Hematopoietic multipotent progenitor cell treated with erythropoietin and hydrocortisone succinate and interleukin-3 and kit ligand, for 6 days (in vitro differentiated cells): ENCODE measurements around the gene NEURL4.
A peak's percentile ranks its signal among the peaks of the same experiment; 100 is the strongest.

Experiments
- DNase-seq: peaks from one replicate; pipeline ENCODE4 v3.0.0-alpha.2; 2015

NEURL4 gene

DNA sequence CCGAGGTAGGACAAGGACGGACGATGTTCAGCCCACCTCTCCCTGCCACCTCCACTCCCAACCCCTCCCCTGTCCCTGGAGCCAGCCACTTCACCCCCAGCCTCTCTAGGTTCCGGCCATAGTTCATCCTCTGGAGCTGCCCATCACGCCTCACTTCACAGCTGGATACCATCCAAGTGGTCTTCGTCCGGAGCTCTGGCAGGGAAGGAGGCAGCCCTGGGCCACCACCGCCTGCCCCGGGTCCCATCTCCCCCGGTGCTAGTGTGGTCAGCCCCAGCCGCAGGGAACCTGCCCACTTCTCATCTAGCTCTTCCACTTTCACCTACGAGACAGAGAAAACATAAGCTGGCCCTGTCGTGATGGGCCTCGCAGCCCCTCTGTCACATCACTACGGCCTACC, 7.7 kb downstream of the NEURL4 start:
- no peak for DNase-seq

DNA sequence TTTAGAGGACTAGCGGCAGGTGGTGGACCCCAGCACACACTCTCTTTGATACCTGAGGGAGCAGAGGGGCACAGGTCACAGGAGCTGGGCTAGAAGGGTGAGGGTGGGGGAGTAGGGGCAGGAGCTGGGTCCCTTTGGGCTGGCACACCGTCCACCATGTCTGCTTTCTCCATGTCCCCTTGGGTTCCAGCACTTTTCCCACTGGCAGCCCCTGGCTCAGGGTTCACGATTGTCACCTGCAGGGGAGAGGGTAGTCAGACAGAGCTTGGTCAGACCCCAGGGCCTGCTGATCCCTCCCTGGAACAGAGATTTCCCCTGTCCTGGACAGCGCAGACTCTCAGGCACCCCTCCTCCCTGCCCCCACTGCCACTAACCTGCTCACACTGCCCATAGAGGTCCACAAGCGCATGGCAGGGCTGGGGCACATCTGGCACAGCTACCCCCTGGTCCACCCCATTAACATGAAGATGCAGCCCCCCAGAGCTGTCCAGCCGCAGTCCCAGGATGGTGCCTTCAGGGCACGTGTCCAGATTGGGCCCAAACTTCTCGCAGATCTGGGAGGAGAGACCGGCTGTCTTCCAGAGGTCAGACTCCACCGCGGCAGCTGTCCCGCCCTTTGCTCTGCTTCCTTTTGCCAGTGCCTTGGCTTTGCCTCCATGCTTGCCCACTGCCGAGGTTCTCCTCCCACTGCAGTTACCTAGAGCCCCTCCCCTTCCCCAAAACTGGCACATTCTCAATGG, 10.8 kb downstream of the NEURL4 start:
- DNase-seq = no peak

DNA sequence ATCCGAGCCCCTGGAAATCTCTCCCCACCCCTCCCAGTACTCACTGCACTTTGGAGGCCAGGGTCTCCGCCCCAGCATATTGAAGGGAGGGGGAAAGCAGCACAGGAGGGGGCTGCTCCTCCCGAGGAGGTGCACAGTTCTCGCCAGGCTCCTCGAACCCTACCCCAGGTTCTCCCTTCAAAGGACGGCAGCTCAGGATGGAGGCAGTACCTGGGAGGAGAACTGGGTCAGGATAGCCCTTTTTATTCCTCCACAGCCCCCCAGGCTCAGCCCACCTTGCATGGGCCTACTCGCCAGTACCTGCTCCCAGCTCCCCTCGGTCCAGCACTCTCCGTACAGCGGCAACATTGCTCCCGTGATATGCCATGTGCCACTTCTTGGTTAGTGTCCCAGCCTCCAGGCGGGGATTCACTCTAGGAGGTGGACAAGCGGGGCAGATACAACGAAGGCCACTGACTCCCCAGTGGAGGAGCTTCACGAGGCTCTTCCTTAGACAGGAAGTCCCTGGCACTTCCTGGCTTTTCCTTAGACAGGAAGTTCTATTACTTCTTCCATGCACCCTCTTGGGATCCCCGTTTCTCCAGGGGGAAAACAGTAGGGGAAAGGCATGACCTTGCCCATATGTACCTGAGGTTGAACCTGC, 11.9 kb downstream of the NEURL4 start:
- DNase-seq = no peak

GRCh38 chr17:7315570-7316235, 13.4 kb downstream of the NEURL4 start:
- DNase-seq = peak; percentile 15

GRCh38 chr17:7314719-7315569, 14.2 kb downstream of the NEURL4 start, which contains the start of gene GPS2:
Gene GPS2 (minus strand): TSS chr17:7315360. CDS start chr17:7315052, 308 bp downstream.
- peak; percentile 94 for DNase-seq

DNA sequence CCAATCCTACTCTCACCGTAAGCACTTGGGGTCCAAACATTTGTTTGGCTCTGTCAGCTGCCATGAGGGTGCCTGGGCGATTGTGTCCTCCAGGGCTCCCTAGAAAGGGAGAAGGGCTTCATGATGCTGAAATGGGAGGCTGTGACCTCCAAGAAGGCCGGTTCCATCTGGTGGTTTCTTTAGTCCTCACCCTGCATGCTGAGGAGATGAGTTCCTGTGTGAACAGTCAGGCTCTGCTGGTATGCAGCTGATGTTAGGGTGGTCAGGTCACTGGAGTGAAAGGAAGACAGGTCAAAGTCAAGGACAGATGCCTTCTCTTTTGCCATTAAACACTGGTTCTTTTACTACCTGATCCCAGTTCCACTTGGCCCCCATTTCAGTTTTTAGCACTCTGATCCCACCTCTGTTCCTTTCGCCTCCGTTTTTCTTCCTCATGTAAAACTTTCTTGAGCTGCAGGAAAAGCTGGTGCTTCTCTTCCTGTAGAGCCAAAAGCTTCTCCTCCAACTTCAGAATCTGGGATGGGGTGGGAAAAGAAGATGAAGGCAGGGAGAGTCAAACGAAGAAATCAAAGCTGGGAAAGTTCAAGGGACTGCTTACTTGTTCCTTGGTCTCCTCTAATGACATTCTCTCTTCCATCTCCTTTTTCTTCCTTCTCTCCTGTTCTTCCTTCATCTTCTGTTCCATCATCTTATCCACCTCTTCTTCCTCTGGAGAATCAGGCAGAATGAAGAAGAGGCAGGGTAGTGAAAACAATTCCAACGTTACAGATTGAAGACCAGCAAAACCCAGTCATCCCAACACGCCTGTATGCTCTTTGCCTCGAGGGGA, 15.0 kb downstream of the NEURL4 start:
- DNase-seq = peak; percentile 49

GRCh38 chr17:7313088-7313889, 15.8 kb downstream of the NEURL4 start:
- peak; percentile 51 for DNase-seq

- DNase-seq = no peak
Measured at GRCh38 chr17:7312432-7313087, 16.6 kb downstream of the NEURL4 start.

DNA sequence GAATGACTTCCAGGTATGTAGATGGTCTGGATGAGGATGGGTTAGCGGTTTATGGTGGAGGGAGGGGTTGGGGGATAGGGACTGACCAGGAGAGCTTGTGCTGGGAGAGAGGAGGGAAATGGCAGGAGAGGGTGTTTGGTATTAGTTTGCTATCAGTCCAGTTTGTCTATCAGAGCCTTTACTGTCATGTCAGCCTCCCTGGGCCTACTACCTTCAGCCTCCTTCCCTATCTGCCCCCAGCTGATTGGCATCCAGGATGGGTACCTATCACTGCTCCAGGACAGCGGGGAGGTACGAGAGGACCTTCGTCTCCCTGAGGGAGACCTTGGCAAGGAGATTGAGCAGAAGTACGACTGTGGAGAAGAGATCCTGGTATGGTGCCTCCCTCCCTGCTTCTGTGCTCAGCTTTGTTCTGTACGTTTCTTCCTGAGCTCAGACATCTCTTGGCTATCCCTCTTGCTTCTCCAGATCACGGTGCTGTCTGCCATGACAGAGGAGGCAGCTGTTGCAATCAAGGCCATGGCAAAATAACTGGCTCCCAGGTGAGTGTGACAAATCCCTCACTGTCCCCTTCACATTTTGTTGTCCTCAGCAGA, 17.9 kb downstream of the NEURL4 start:
- no peak for DNase-seq

DNA sequence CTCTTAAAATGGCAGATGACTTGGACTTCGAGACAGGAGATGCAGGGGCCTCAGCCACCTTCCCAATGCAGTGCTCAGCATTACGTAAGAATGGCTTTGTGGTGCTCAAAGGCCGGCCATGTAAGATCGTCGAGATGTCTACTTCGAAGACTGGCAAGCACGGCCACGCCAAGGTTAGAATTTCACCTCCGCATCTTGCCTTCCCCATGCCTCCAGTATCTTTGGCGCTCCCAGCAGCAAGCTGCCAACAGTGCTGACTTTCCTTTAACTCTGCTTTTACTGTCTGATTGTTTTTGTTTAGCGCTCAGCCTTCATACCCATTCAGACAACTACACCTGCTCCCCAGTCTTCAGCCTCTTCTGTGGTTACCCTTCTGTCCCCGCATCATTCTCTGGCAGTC, 19.5 kb downstream of the NEURL4 start:
- no peak for DNase-seq

- peak; percentile 95 for DNase-seq
Measured at GRCh38 chr17:7308625-7309433, 20.3 kb downstream of the NEURL4 start.

GRCh38 chr17:7307686-7308624, 21.2 kb downstream of the NEURL4 start:
- DNase-seq = peak; percentile 64

- DNase-seq = peak; percentile 100
Measured at GRCh38 chr17:7306911-7307685, 22.0 kb downstream of the NEURL4 start, which contains the start of gene EIF5A. Gene EIF5A (plus strand): TSS chr17:7307628. CDS start chr17:7309636, 2,008 bp downstream.

DNA sequence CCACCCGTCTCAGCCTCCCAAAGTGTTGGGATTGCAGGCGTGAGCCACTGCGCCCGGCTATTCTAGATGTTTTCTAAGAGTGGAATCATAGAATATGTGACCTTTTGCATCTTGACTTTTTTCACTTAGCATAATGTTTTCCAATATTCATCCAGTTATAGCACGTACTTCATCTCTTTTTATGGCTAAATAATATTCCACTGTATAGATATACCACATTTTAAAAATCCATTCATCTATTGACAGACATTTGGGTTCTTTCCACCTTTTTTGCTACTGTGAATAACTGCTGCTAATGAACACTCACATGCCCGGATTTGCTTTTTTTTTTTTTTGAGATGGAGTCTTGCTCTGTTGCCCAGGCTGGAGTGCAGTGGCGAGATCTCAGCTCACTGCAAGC, 25.0 kb downstream of the NEURL4 start:
- DNase-seq = no peak

GRCh38 chr17:7296189-7296861, 32.8 kb downstream of the NEURL4 start:
- peak; percentile 88 for DNase-seq
